Testis (tissue), 2 donors: ENCODE data around the gene GLDC.

ENCODE experiments used
- POLR2A ChIP-seq: fragments of 450-650 bp; IDR thresholded peaks from one replicate; pipeline ENCODE4 v1.6.1; 2017; ENCODE audit warnings: antibody characterized with exemption, mild to moderate bottlenecking, moderate library complexity
- TF ChIP-seq, protein P1 (sequence below), 3 experiments: fragments of 450-650 bp in 2 of 3; fragments of 200-600 bp in 1 of 3; sonication (generic) in 1 of 3; IDR thresholded peaks; one replicate each; pipeline ENCODE4 v1.5.1; 2016 to 2019; ENCODE audit warnings: antibody characterized with exemption in 3 of 3, mild to moderate bottlenecking in 2 of 3, moderate library complexity in 1 of 3

DNA sequence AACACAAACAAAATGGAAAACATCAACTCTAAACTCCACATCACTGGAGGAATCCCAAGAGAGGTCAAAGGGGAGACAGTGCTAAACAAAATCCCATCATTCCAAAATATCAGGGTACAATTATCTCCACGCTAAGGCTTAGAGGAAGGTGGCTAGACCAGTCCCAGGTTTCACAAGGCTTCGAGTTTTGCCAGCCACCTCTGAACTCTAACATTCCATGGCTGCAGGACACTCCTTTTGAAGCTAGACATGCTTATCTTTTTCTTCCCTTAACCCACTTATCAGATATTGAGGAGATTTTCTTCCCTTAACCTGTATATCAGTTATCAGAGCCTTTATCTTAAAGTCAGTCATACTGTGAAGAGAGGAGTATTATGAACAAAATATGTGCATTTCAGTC lies 53.3 kb downstream of the GLDC start:
- TF ChIP-seq, protein P1, sequence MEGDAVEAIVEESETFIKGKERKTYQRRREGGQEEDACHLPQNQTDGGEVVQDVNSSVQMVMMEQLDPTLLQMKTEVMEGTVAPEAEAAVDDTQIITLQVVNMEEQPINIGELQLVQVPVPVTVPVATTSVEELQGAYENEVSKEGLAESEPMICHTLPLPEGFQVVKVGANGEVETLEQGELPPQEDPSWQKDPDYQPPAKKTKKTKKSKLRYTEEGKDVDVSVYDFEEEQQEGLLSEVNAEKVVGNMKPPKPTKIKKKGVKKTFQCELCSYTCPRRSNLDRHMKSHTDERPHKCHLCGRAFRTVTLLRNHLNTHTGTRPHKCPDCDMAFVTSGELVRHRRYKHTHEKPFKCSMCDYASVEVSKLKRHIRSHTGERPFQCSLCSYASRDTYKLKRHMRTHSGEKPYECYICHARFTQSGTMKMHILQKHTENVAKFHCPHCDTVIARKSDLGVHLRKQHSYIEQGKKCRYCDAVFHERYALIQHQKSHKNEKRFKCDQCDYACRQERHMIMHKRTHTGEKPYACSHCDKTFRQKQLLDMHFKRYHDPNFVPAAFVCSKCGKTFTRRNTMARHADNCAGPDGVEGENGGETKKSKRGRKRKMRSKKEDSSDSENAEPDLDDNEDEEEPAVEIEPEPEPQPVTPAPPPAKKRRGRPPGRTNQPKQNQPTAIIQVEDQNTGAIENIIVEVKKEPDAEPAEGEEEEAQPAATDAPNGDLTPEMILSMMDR (IDR thresholded peaks at IDR 0.05) = no peak
- no peak for TF ChIP-seq POLR2A
